Sigmoid colon (tissue), 3 donors: Measurements from ENCODE around the gene THSD7B.

Experiments used
- POLR2A ChIP-seq, 2 donors: fragments of 450-650 bp; IDR thresholded peaks; one replicate each; pipeline ENCODE4 v1.6.1; 2016; ENCODE audit warnings: antibody characterized with exemption in 2 of 2, mild to moderate bottlenecking in 2 of 2, moderate library complexity in 2 of 2
- TF ChIP-seq, protein P1 (sequence below), 4 experiments: fragments of 450-650 bp in 3 of 4; fragments of 200-600 bp in 1 of 4; IDR thresholded peaks; one replicate each; pipeline ENCODE4 v1.5.1; 2016 to 2019; ENCODE audit warnings: antibody characterized with exemption in 4 of 4, mild to moderate bottlenecking in 3 of 4, moderate library complexity in 2 of 4

GRCh38 chr2:137157851-137158250, 392.5 kb downstream of the THSD7B start:
- TF ChIP-seq, protein P1, sequence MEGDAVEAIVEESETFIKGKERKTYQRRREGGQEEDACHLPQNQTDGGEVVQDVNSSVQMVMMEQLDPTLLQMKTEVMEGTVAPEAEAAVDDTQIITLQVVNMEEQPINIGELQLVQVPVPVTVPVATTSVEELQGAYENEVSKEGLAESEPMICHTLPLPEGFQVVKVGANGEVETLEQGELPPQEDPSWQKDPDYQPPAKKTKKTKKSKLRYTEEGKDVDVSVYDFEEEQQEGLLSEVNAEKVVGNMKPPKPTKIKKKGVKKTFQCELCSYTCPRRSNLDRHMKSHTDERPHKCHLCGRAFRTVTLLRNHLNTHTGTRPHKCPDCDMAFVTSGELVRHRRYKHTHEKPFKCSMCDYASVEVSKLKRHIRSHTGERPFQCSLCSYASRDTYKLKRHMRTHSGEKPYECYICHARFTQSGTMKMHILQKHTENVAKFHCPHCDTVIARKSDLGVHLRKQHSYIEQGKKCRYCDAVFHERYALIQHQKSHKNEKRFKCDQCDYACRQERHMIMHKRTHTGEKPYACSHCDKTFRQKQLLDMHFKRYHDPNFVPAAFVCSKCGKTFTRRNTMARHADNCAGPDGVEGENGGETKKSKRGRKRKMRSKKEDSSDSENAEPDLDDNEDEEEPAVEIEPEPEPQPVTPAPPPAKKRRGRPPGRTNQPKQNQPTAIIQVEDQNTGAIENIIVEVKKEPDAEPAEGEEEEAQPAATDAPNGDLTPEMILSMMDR (IDR thresholded peaks at IDR 0.05), result no peak
- no peak for TF ChIP-seq POLR2A (IDR thresholded peaks at IDR 0.05)
